Measurements from ENCODE around the gene SLC35E1.

SLC35E1 gene

DNA sequence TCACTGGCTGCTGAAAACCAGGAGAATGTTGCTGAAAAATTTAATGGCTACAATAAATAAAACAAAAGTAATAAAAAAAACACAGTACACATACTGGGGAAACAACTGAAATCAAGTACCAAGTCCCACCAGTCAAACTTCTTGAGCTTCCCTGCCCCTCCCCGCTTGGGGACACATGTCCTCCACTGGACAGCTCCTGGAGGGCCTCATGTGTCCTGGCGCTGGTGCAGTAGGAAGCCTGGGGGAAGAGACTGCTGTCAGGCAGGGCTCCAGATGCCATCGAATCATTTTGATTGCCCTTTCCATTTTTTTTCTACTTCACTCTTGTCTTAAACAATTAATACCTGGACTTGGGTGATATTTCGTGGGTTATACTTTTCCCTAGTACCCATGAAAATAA is 26.6 kb upstream of the SLC35E1 start:
- TF ChIP-seq, protein P1, sequence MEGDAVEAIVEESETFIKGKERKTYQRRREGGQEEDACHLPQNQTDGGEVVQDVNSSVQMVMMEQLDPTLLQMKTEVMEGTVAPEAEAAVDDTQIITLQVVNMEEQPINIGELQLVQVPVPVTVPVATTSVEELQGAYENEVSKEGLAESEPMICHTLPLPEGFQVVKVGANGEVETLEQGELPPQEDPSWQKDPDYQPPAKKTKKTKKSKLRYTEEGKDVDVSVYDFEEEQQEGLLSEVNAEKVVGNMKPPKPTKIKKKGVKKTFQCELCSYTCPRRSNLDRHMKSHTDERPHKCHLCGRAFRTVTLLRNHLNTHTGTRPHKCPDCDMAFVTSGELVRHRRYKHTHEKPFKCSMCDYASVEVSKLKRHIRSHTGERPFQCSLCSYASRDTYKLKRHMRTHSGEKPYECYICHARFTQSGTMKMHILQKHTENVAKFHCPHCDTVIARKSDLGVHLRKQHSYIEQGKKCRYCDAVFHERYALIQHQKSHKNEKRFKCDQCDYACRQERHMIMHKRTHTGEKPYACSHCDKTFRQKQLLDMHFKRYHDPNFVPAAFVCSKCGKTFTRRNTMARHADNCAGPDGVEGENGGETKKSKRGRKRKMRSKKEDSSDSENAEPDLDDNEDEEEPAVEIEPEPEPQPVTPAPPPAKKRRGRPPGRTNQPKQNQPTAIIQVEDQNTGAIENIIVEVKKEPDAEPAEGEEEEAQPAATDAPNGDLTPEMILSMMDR (IDR thresholded peaks at IDR 0.05; ENCODE audit: extremely low read depth, missing control alignments) = no peak
- no peak for DNase-seq (ENCODE audit: low spot score)

GRCh38 chr19:16596399-16596798 is 24.2 kb upstream of the SLC35E1 start:
- no peak for DNase-seq (ENCODE audit: low spot score)
- TF ChIP-seq, protein P1 (IDR thresholded peaks at IDR 0.05; ENCODE audit: extremely low read depth, missing control alignments) = no peak

- TF ChIP-seq, protein P1 (IDR thresholded peaks at IDR 0.05; ENCODE audit: extremely low read depth, missing control alignments) = no peak
- no peak for DNase-seq (ENCODE audit: low spot score)
Measured at GRCh38 chr19:16595097-16595496, 22.9 kb upstream of the SLC35E1 start.

DNA sequence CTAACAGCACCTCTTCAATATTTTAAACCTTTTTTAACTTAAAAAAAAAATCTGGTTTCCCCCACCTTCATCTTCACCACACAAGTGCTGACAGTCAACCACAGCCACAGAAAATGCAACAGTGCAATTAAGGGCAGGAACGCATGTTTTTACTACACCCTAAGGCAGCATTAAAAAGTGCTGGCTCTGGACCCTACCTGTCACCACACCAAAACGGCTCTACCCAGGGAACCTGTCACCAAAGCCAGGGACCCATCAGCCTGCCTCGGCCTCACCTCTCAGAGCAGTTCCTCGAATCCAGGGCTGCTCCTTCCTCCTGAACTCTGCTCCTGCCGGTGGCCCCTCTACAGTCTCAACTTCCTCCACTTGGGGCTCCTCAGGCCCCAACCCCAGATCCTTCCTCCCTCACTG is 22.5 kb upstream of the SLC35E1 start:
- TF ChIP-seq, protein P1 (IDR thresholded peaks at IDR 0.05; ENCODE audit: extremely low read depth, missing control alignments) = no peak
- peak; percentile 53 for DNase-seq (ENCODE audit: low spot score)

- DNase-seq (ENCODE audit: low spot score) = peak; percentile 49
- TF ChIP-seq, protein P1 (IDR thresholded peaks at IDR 0.05; ENCODE audit: extremely low read depth, missing control alignments) = no peak
Measured at GRCh38 chr19:16594131-16594586, 21.9 kb upstream of the SLC35E1 start.

DNA sequence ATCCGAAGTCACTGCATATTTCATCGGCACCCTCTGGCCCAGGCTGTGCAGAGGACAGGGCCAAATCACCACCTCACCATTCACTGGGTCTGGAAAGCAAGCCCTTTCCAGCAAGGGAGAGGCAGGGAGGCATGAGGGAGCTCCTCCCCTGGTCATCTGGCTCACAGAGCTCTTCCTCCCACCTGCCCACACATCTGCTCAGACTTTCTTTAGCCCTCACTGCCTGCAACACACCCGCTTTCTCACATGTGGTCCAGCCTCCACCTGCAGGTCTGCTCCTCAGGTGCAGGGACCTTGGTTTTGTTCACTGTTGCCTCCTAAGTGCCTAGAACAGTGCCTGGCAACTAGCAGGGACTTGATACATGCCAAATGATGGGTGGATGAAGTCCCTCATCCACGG is 21.0 kb upstream of the SLC35E1 start:
- no peak for DNase-seq (ENCODE audit: low spot score)
- TF ChIP-seq, protein P1 (IDR thresholded peaks at IDR 0.05; ENCODE audit: extremely low read depth, missing control alignments) = no peak

- TF ChIP-seq, protein P1 (IDR thresholded peaks at IDR 0.05; ENCODE audit: extremely low read depth, missing control alignments) = no peak
- DNase-seq (ENCODE audit: low spot score) = no peak
Measured at GRCh38 chr19:16591803-16592556, 19.8 kb upstream of the SLC35E1 start.

All from GM20000 (cell line).